Mesothelial cell of epicardium (in vitro differentiated cells): ENCODE data around the gene SMAP1. TPM values are rescaled to one million over a fixed set of nuclear protein-coding genes. Genes with fewer than 3 reads are reported as not detected.

Experiments used
- DNase-seq, 2 experiments: peaks; one replicate each; pipeline ENCODE4 v3.0.0; 2021; ENCODE audit warnings: low spot score in 2 of 2; ENCODE audit not compliant: unreplicated experiment in 2 of 2
- H3K27ac Mint-ChIP-seq: 2 replicates; pipeline ENCODE4 v1.8.0; 2021; ENCODE audit warnings: mixed read lengths
- H3K27me3 Mint-ChIP-seq: 2 replicates; pipeline ENCODE4 v1.8.0; 2021; ENCODE audit warnings: low read depth, mixed read lengths
- H3K36me3 Mint-ChIP-seq: 2 replicates; pipeline ENCODE4 v1.8.0; 2021; ENCODE audit warnings: mixed read lengths
- H3K4me1 Mint-ChIP-seq: 2 replicates; pipeline ENCODE4 v1.8.0; 2021; ENCODE audit warnings: mixed read lengths
- H3K4me3 Mint-ChIP-seq: 2 replicates; pipeline ENCODE4 v1.8.0; 2021; ENCODE audit warnings: mild to moderate bottlenecking, moderate library complexity, mixed read lengths
- H3K9me3 Mint-ChIP-seq: 2 replicates; pipeline ENCODE4 v1.8.0; 2021; ENCODE audit warnings: mixed read lengths
- total RNA-seq: library from RNA; stranded (reverse); gene quantifications from 3 replicates; pipeline ENCODE4 v1.2.1, GENCODE V29; 2021
- TF ChIP-seq, protein P1 (sequence below): fragments of 200-600 bp; sonication (generic); IDR thresholded peaks from one replicate; pipeline ENCODE4 v1.5.0; 2021; ENCODE audit warnings: antibody characterized with exemption; ENCODE audit not compliant: unreplicated experiment

The SMAP1 gene
- total RNA-seq, 1 donor from 2014 or later = 25.7 TPM

DNA sequence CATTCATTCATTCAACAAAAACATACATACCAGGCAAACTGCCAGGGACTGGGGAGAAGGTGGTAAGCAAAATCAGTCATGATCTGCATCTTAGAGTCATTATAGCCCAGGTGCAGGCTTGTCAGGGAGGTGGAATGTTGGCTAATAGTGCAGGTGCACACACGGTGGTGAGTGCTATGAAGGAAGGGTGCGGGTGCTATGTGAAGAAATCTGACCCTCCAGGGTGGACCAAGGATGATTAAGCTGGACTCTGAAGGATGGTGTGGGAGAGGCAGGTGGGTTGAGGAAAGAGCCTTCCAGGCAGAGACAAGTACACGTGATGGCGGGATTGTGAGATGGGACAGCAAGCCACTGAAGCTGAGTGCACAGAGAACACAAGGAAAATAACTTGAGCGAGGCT lies 211.8 kb downstream of the SMAP1 start:
- DNase-seq = no peak
- Mint-ChIP-seq H3K4me3 (no peak overlapping the region), H3K27ac (no peak overlapping the region), H3K9me3 (no peaks in the 10 kb centered on the region), H3K36me3 (no peaks in the 10 kb centered on the region), H3K27me3 (peaks cover 8% of the 10 kb centered on the region), H3K4me1 (no peaks in the 10 kb centered on the region)
- TF ChIP-seq, protein P1, sequence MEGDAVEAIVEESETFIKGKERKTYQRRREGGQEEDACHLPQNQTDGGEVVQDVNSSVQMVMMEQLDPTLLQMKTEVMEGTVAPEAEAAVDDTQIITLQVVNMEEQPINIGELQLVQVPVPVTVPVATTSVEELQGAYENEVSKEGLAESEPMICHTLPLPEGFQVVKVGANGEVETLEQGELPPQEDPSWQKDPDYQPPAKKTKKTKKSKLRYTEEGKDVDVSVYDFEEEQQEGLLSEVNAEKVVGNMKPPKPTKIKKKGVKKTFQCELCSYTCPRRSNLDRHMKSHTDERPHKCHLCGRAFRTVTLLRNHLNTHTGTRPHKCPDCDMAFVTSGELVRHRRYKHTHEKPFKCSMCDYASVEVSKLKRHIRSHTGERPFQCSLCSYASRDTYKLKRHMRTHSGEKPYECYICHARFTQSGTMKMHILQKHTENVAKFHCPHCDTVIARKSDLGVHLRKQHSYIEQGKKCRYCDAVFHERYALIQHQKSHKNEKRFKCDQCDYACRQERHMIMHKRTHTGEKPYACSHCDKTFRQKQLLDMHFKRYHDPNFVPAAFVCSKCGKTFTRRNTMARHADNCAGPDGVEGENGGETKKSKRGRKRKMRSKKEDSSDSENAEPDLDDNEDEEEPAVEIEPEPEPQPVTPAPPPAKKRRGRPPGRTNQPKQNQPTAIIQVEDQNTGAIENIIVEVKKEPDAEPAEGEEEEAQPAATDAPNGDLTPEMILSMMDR = no peak

DNA sequence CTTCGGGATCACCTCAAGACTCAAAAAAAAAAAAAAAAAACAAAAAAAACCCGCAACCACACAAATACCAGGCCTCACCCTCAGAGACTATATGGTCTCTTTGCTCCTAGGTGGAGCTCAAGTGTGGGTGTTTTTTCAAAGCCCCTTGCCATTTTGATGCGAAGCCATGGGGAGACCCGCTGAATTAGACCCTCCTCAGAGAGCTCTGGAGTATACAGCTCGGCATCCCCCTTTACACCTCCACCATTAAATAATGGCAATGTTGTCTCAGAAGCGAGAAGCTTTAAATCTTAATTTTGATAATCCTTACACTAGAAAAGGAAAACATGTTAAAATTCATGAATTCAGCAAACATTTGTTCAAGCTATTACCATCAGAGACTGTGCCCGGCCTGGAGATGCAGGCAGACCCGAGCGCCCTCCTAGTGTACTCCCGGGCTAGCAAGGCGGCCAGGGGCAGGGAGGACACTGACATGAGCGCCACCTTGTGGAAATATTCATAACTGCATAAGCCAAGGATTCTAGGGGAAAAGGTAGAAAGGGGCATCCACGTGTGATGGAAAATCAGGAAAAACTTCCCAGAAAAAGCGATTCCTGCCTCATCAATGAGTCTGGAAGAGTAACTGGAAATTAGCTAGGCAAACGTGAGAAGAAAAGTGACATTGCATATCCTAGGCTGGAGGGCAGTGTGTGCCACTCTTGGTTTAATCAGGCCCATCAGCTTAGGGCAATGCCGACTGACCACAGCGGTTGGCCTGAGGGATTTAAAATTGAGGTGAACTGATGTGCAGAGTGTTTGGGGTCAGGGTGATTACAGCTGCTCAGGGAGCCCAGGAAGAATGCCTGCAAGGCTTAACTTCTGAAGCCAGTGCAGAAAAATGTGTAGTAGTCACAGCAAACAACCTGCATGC lies 216.6 kb downstream of the SMAP1 start:
- TF ChIP-seq, protein P1 = peak; percentile 92

DNA sequence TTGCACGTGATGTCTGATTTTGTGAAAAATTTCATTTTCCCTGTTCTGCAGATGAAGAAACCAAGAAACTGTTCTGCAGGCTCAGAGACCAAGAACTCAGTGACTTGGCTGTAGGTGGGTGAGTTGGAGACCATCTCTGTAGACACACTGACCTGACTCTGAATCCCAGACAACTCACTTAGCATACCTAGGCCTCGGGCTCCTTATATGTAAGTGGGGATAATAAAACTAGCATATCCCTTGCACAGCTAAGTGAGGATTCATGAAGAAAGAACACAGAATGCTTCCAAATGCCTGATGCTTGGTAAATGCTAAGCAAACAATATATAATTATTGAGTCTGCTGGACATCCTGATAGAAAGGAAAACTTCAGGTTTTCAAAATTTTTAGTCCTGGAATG lies 218.4 kb downstream of the SMAP1 start:
- Mint-ChIP-seq H3K9me3 (no peaks in the 10 kb centered on the region), H3K36me3 (no peaks in the 10 kb centered on the region), H3K4me3 (no peak overlapping the region), H3K27ac (no peak overlapping the region), H3K27me3 (peaks cover under 1% of the 10 kb centered on the region), H3K4me1 (no peaks in the 10 kb centered on the region)
- TF ChIP-seq, protein P1 = no peak
- DNase-seq = no peak

More for the DNA sequence above, 216.6 kb downstream of the SMAP1 start:
- H3K4me3 Mint-ChIP-seq = no peak overlapping the region
- no peaks in the 10 kb centered on the region for H3K9me3 Mint-ChIP-seq
- DNase-seq = peak; percentile 43 to 66
- H3K4me1 Mint-ChIP-seq = no peaks in the 10 kb centered on the region
- no peak overlapping the region for H3K27ac Mint-ChIP-seq
- H3K27me3 Mint-ChIP-seq = peaks cover 4% of the 10 kb centered on the region
- H3K36me3 Mint-ChIP-seq = no peaks in the 10 kb centered on the region

DNA sequence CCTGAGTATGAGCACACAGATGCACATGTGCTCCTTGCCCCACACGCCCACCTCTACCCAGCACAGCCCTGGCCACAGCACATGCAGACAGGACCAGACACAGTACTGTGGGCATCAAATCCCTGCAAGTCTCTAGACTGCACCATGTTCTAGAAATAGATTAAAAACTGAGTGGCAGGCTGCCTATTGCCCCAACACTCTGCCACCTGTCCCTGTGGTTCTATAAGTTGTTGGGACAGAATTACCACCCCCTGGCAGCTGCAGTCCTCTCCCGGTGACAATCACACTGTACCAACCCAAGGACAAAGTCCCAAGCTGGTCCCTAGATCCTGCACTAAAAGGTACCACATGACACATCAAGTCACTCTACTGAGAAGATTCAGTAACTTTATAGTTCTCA lies 219.0 kb downstream of the SMAP1 start:
- H3K36me3 Mint-ChIP-seq = no peaks in the 10 kb centered on the region
- H3K27ac Mint-ChIP-seq = no peak overlapping the region
- TF ChIP-seq, protein P1 = no peak
- H3K27me3 Mint-ChIP-seq = no peaks in the 10 kb centered on the region
- no peak for DNase-seq
- H3K4me1 Mint-ChIP-seq = no peaks in the 10 kb centered on the region
- no peaks in the 10 kb centered on the region for H3K9me3 Mint-ChIP-seq
- no peak overlapping the region for H3K4me3 Mint-ChIP-seq

DNA sequence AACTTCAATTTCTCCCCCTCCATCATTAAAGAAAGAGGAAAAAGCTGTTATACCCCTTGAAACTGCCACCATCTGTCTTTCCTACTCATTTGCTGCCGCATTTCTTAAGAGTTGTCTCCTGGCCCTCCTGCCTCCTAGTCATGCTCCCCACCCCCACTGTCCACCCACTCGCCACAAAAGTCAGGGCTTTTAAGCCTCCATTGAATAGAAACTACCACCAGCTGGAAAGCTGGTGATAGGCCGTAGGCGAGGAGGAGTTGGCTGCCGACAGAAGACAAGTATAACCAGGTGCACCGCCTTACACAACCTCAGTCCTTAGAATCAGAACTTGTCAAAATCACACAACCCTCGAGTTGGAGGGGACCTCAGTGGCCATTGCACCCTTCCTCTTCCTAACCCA lies 221.6 kb downstream of the SMAP1 start:
- H3K27ac Mint-ChIP-seq = no peak overlapping the region
- H3K4me1 Mint-ChIP-seq = no peaks in the 10 kb centered on the region
- DNase-seq = no peak
- TF ChIP-seq, protein P1 = no peak
- no peak overlapping the region for H3K4me3 Mint-ChIP-seq
- no peaks in the 10 kb centered on the region for H3K36me3 Mint-ChIP-seq
- no peaks in the 10 kb centered on the region for H3K9me3 Mint-ChIP-seq
- H3K27me3 Mint-ChIP-seq = no peaks in the 10 kb centered on the region
